Adipocyte (in vitro differentiated cells): ENCODE results near the gene ISL2.

Experiments
- DNase-seq: peaks from one replicate; pipeline ENCODE4 v3.0.0-alpha.2; 2015; ENCODE audit warnings: low read depth
- H3K27me3 ChIP-seq: replicated peaks from 2 replicates; pipeline ENCODE4 v1.7.0; 2013; ENCODE audit warnings: mild to moderate bottlenecking, low read length, moderate library complexity; ENCODE audit not compliant: control insufficient read depth, insufficient read depth
- H3K36me3 ChIP-seq: 2 replicates; pipeline ENCODE4 v1.7.0; 2013; ENCODE audit warnings: low read length, mild to moderate bottlenecking, moderate library complexity; ENCODE audit not compliant: control insufficient read depth, insufficient read depth, severe bottlenecking
- H3K4me1 ChIP-seq: 2 replicates; pipeline ENCODE4 v1.7.0; 2013; ENCODE audit warnings: mild to moderate bottlenecking, low read length, moderate library complexity; ENCODE audit not compliant: control insufficient read depth, insufficient read depth
- H3K4me3 ChIP-seq: 2 replicates; pipeline ENCODE4 v1.7.0; 2013; ENCODE audit warnings: mild to moderate bottlenecking, low read length, moderate library complexity
- H3K9ac ChIP-seq: 2 replicates; pipeline ENCODE4 v1.7.0; 2013; ENCODE audit warnings: mild to moderate bottlenecking, low read length, moderate library complexity
- H3K9me3 ChIP-seq: 2 replicates; pipeline ENCODE4 v1.7.0; 2013; ENCODE audit warnings: mild to moderate bottlenecking, low read length, moderate library complexity; ENCODE audit not compliant: control insufficient read depth

The ISL2 gene

GRCh38 chr15:76344893-76345582, 8.5 kb downstream of the ISL2 start:
- Histone ChIP-seq H3K27me3 (peaks cover 58% of the 10 kb centered on the region), H3K4me1 (peaks cover 21% of the 10 kb centered on the region)

GRCh38 chr15:76345583-76345879, 9.0 kb downstream of the ISL2 start:
- H3K36me3 ChIP-seq, result no peaks in the 10 kb centered on the region
- H3K27me3 ChIP-seq, result peaks cover 53% of the 10 kb centered on the region
- peaks cover 17% of the 10 kb centered on the region for H3K4me1 ChIP-seq
- H3K4me3 ChIP-seq, result no peak overlapping the region
- H3K9me3 ChIP-seq, result no peaks in the 10 kb centered on the region
- no peak for DNase-seq
- no peak overlapping the region for H3K9ac ChIP-seq

More at GRCh38 chr15:76344893-76345582, 8.5 kb downstream of the ISL2 start:
- no peaks in the 10 kb centered on the region for H3K9me3 ChIP-seq
- no peak overlapping the region for H3K9ac ChIP-seq
- no peaks in the 10 kb centered on the region for H3K36me3 ChIP-seq
- H3K4me3 ChIP-seq, result no peak overlapping the region
- no peak for DNase-seq

GRCh38 chr15:76345880-76346668, 9.5 kb downstream of the ISL2 start:
- H3K27me3 ChIP-seq, result peaks cover 48% of the 10 kb centered on the region
- peaks cover 12% of the 10 kb centered on the region for H3K4me1 ChIP-seq
- no peaks in the 10 kb centered on the region for H3K36me3 ChIP-seq
- H3K9ac ChIP-seq, result no peak overlapping the region
- peak overlapping the region; percentile 69 for H3K4me3 ChIP-seq
- peak; percentile 23 for DNase-seq
- no peaks in the 10 kb centered on the region for H3K9me3 ChIP-seq

- no peaks in the 10 kb centered on the region for H3K9me3 ChIP-seq
- H3K4me1 ChIP-seq, result peaks cover 12% of the 10 kb centered on the region
- H3K9ac ChIP-seq, result no peak overlapping the region
- H3K27me3 ChIP-seq, result peaks cover 46% of the 10 kb centered on the region
- H3K36me3 ChIP-seq, result no peaks in the 10 kb centered on the region
- DNase-seq, result peak; percentile 29
- H3K4me3 ChIP-seq, result peak overlapping the region; percentile 69
These were observed 10.3 kb downstream of the ISL2 start for GRCh38 chr15:76346669-76347481.

- Histone ChIP-seq H3K4me3 (no peak overlapping the region), H3K9me3 (no peaks in the 10 kb centered on the region), H3K36me3 (no peaks in the 10 kb centered on the region), H3K27me3 (peaks cover 40% of the 10 kb centered on the region), H3K4me1 (peaks cover 12% of the 10 kb centered on the region), H3K9ac (no peak overlapping the region)
- no peak for DNase-seq
These were observed 11.0 kb downstream of the ISL2 start for GRCh38 chr15:76347482-76348055.

- no peak overlapping the region for H3K9ac ChIP-seq
- H3K4me1 ChIP-seq, result peaks cover 12% of the 10 kb centered on the region
- no peaks in the 10 kb centered on the region for H3K36me3 ChIP-seq
- no peak overlapping the region for H3K4me3 ChIP-seq
- peak; percentile 21 for DNase-seq
- H3K27me3 ChIP-seq, result peaks cover 28% of the 10 kb centered on the region
- H3K9me3 ChIP-seq, result no peaks in the 10 kb centered on the region
These were observed 12.9 kb downstream of the ISL2 start for GRCh38 chr15:76349301-76350070.

- H3K36me3 ChIP-seq, result no peaks in the 10 kb centered on the region
- no peak overlapping the region for H3K4me3 ChIP-seq
- no peak for DNase-seq
- no peaks in the 10 kb centered on the region for H3K9me3 ChIP-seq
- H3K4me1 ChIP-seq, result no peaks in the 10 kb centered on the region
- H3K9ac ChIP-seq, result no peak overlapping the region
- no peaks in the 10 kb centered on the region for H3K27me3 ChIP-seq
These were observed 16.5 kb downstream of the ISL2 start for GRCh38 chr15:76353023-76353577.

GRCh38 chr15:76353903-76354302, 17.3 kb downstream of the ISL2 start:
- Histone ChIP-seq H3K4me3 (no peak overlapping the region), H3K36me3 (no peaks in the 10 kb centered on the region), H3K9ac (no peak overlapping the region), H3K27me3 (no peaks in the 10 kb centered on the region), H3K9me3 (no peaks in the 10 kb centered on the region), H3K4me1 (no peaks in the 10 kb centered on the region)
- DNase-seq, result no peak

- Histone ChIP-seq H3K36me3 (no peaks in the 10 kb centered on the region), H3K9me3 (no peaks in the 10 kb centered on the region), H3K4me3 (no peak overlapping the region), H3K4me1 (no peaks in the 10 kb centered on the region), H3K9ac (no peak overlapping the region), H3K27me3 (no peaks in the 10 kb centered on the region)
- DNase-seq, result no peak
These were observed 18.4 kb downstream of the ISL2 start for GRCh38 chr15:76354823-76355440.

- Histone ChIP-seq H3K4me3 (no peak overlapping the region), H3K9me3 (no peaks in the 10 kb centered on the region), H3K4me1 (no peaks in the 10 kb centered on the region), H3K27me3 (no peaks in the 10 kb centered on the region), H3K9ac (no peak overlapping the region), H3K36me3 (no peaks in the 10 kb centered on the region)
- DNase-seq, result no peak
These were observed 21.9 kb downstream of the ISL2 start for GRCh38 chr15:76358453-76358852.
